GM21447 (cell line): ENCODE data around the gene IL20.
"Not testable (repeated sequence)": the region's sequence is repeated elsewhere in the genome, so short reads cannot be mapped to it uniquely, and the experiment has no call there.

ENCODE experiments used
- ATAC-seq: cut with Tn5 transposase; IDR thresholded peaks from one replicate; pipeline ENCODE4 v1.9.1; 2021; ENCODE audit not compliant: unreplicated experiment

IL20 gene

GRCh38 chr1:206842854-206843253 is 22.6 kb upstream of the IL20 start:
- ATAC-seq = no peak

- ATAC-seq = no peak
These were observed 21.8 kb upstream of the IL20 start for GRCh38 chr1:206843626-206844025.

GRCh38 chr1:206846487-206846886 is 18.9 kb upstream of the IL20 start:
- no peak for ATAC-seq

GRCh38 chr1:206847337-206847834 is 18.0 kb upstream of the IL20 start:
- ATAC-seq = no peak

GRCh38 chr1:206847946-206848345 is 17.5 kb upstream of the IL20 start:
- ATAC-seq = no peak

GRCh38 chr1:206850401-206850800 is 15.0 kb upstream of the IL20 start:
- ATAC-seq = no peak

GRCh38 chr1:206851341-206852010 is 13.9 kb upstream of the IL20 start:
- ATAC-seq = no peak

GRCh38 chr1:206852662-206853061 is 12.8 kb upstream of the IL20 start:
- not testable (repeated sequence) for ATAC-seq

GRCh38 chr1:206853696-206854095 is 11.7 kb upstream of the IL20 start:
- not testable (repeated sequence) for ATAC-seq

- no peak for ATAC-seq
These were observed 10.9 kb upstream of the IL20 start for GRCh38 chr1:206854401-206855129.

- no peak for ATAC-seq
These were observed 9.6 kb upstream of the IL20 start for GRCh38 chr1:206855859-206856258.

- no peak for ATAC-seq
These were observed 8.6 kb upstream of the IL20 start for GRCh38 chr1:206856674-206857464.

- ATAC-seq = no peak
These were observed 6.3 kb upstream of the IL20 start for GRCh38 chr1:206859082-206859521.

- ATAC-seq = no peak
These were observed 5.3 kb upstream of the IL20 start for GRCh38 chr1:206860165-206860564.

GRCh38 chr1:206863266-206863665 is 2.2 kb upstream of the IL20 start:
- ATAC-seq = no peak

GRCh38 chr1:206866062-206866461 is 639 bp downstream of the IL20 start:
- ATAC-seq = no peak

- ATAC-seq = no peak
These were observed 1.8 kb downstream of the IL20 start for GRCh38 chr1:206867239-206867638.

- ATAC-seq = no peak
These were observed 2.3 kb downstream of the IL20 start for GRCh38 chr1:206867716-206868115.

- ATAC-seq = no peak
These were observed 2.8 kb downstream of the IL20 start for GRCh38 chr1:206868264-206868663.

GRCh38 chr1:206872139-206872538 is 6.7 kb downstream of the IL20 start:
- ATAC-seq = no peak

GRCh38 chr1:206873603-206874188 is 8.3 kb downstream of the IL20 start:
- no peak for ATAC-seq
